ENCODE data around the gene GYG2.
"Not testable (repeated sequence)": the region's sequence is repeated elsewhere in the genome, so short reads cannot be mapped to it uniquely, and the experiment has no call there.

GYG2 gene

DNA sequence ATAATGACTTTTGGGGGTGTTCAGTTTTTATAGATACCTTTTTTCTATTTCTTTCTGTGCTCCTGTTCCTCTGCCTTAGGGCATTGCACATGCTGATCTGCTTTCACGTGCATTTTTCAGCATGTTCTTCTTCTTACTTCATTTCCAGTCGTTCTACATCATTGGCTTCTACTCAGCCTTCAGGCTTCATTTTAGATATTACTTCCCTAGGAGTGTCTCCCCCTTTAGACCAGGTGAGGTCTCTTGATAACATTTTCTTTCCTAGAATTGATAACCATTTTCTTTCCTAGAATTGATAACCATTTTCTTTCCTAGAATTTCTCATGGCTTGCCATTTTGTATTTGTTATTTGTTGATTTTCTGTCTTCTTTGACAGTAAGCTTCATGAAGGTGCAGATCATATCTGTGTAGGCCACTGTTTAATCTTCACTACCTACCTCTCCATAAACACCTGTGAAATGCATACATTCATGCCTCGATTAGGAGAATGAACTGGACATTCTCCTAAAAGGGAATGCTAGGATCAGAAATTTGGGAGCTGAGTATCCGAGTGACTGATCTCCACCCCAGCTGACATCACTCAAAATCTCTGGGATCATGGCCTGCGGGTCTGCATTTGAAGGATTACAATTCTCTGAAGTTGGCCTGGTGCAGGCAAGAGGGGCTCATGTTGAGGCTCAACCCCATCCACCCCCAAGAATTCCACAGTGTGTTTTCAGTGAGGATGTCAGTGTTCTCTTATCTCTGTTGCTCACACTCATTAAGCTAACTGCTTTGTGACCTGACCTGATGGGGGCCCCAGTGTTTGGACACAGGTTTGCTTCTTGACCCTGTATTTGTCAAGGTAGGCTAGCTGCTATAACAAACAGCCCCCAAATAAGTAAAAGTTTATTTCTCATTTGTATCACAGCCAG is 45.7 kb downstream of the GYG2 start:
- DNase-seq = no peak

DNA sequence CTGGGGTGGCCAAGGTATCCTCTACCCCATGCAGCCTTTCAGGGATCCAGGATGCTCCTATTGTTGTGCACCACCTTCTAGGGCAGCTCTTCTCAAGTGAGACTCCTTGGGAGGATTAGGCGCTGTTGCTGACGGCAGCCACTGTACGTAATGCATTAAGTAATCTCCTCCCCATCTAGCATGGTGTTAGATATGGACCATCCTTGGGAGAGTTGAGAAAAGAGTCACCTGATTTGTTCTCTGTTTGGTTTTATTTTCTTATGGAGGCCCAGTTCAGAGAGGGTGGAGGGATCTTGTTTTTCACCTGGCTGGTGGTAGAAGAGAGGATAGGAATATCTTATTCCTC is 46.4 kb downstream of the GYG2 start:
- no peak for DNase-seq

DNA sequence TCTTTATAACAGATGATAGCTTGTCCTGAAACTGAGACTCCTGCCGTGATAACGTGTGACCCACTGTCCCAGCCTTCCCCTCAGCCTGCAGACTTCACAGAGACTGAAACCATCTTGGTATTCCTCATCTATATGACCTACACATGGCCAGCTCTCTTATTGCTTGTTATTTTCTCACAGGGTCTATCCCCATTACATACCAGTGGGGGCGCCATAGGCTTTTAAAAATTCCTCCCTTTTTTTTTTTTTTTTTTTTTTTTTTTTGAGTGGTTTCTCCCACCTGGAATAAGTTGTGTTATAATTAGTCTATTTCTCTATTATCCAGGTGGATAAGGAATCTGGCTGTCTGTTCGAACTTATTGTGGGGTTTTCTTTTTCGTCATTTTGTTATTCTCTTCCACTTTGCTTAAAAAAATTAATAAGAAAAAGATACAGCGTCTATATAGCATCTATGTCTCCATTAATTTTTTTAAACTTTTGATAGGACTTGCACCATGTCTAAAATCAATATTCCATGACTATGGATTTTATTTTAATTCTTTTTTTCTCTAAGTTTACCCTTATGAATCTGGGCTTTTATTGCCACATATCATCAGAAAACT is 47.2 kb downstream of the GYG2 start:
- DNase-seq = peak in 1 of 2 experiments; percentile 2

DNA sequence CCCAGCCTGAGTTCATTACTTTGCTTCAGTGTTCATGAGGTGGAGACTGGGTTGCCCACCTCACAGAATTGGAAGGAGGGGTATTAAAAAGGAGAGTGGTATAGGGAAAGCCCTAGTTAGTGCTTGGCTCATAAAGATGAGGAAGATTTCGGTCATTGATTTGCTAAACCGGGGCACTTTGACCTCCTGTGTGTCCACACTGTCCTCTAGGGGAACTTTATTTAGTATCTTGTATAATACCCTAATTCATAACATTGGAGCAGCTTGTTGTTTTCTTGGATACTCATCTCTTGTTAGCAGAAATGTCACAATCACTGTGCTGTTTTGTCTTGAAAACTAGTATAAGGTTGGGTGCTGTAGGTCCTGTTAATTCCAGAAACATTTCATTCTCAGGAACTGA is 49.8 kb downstream of the GYG2 start:
- no peak for DNase-seq

DNA sequence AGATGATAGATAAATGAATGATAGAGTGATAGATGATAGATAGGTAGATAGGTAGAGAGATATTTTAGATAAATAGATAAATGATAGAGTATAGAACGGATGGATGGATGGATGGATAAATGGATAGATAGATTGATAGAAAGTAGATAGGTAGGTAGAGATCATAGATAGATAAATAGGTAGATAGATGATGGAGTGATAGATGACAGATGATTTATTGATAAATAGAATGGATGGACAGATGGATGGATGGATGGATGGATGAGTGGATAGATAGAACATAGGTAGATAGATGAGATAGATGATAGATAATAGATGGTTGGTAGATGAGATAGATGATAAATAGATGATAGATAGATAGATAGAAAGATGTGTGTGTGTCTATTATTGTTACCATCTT is 50.9 kb downstream of the GYG2 start:
- DNase-seq = no peak

DNA sequence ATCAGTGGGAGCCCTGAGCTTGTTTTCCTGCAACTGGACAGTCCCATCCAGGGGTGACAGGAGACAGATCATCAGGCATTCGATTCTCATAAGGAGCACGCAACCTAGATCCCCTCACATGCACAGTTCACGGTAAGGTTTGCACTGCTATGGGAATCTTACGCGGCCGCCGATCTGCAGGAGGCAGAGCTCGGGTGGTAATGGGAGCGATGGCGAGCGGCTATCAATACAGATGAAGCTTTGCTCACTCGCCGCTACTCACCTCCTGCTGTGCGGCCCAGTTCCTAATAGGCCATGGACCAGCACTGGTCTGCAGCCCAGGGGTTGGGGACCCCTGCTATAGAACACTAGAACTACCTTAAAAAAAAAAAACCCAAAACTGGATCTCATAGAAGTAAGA is 55.0 kb downstream of the GYG2 start:
- no peak for DNase-seq

DNA sequence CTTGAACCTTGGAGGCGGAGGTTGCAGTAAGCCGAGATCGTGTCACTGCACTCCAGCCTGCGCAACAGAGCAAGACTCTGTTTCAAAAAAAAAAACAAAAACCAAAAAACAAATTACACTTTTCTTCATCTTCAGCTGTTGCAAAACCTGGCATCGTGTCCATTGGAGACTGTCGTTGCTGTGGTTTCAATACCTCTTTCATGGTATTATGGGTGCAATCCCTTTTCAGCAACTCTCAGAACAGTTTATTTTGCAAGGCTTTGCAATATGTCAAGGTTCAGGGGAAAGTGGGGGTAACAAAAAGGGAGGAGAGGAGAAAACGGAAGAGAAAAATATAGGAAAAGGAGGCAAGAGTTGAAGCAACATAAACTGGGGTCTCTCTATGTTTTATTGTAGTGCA is 59.6 kb downstream of the GYG2 start:
- DNase-seq = no peak

DNA sequence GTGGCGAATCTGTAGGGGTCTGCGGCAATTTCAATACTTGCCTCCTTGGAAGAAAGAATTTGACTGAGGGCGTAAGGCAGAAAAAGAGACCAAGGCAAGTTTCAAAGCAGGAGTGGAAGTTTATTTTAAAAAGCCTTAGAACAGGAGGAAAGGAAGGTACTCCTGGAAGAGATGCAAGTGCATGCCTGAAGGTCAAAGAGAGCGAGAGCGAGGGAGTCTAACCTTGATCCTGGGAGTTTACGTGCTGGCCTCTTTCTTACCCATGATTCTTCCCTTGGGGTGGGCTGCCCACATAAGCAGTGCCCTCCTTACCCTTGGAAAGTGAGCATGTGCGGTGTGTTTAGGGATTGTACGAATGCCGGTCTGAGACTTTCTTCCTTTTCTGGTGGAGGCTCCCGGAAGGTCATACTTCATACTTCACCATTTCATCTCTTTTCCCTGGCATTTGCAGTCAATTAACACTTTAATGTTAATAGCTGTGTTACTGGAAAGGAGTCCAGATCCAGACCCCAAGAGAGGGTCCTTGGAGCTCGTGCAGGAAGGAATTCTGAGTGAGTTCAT is 60.4 kb downstream of the GYG2 start:
- DNase-seq = no peak

DNA sequence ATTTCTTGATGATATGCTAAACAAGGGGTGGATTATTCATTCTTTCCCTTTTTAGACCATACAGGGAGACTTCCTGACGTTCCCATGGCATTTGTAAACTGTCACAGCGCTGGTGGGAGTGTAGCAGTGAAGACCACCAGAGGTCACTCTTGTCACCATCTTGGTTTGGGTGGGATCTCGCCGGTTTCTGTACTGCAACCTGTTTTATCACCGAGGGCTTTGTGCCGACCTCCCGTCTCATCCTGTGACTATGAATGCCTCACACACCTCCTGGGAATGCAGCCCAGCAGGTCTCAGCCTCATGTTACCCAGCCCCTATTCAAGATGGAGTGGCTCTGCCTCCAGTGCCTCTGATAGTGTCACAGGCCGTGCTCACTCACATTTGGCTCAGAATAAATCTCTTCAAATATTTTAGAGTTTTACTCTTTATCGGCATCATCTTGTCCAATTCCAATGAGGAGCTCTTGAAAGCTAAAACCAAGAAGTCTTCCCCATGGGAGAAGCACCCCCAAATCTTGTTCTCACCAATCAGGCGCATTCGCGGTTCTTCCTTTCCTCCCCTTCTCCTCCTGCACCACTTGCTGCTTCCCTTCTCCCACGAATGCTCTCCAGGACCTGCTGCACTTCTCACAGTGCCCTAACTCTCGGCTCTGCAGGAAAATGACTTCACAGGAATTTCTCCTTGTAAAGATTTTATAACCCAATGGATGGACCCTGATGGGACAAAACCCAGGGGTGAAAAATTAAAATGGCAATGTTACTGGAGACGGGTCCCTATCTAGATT is 61.2 kb downstream of the GYG2 start:
- not testable (repeated sequence) for DNase-seq

DNA sequence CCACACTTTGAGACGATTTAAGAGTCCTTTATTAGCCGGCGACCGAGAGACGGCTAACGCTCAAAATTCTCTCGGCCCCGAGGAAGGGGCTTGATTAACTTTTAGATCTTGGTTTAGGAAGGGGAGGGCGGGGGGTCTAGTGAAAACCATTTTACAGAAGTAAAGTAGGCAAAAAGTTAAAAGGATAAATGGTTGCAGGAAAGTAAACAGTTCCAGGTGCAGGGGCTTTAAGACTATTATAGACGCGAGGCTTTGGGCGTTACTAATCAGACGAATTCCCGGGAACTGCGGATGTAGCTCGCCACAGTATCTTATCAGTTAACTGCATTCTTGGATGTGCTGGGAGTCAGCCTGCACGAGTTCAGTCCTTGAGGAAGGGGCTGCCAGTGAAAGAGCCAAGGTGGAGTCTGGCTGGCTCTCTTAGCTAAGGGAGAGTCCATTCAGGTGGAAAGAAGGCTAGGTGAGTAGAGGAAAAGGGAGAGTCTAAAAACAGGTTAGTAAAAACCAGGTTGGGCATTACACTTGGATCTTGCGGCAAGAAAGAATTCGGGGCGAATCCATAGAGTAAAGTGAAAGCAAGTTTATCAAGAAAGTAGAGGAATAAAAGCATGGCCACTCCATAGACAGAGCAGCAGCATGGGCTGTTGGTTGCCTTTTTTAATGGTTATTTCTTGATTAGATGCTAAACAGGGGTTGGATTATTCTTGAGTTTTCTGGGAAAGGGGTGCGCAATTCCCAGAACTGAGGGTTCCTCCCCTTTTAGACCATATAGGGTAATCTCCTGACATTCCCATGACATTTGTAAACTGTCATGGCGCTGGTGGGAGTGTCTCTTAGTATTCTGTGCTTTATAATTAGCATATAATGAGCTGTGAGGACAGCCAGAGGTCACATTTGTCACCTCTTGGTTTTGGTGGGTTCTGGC is 62.1 kb downstream of the GYG2 start:
- DNase-seq = not testable (repeated sequence)

DNA sequence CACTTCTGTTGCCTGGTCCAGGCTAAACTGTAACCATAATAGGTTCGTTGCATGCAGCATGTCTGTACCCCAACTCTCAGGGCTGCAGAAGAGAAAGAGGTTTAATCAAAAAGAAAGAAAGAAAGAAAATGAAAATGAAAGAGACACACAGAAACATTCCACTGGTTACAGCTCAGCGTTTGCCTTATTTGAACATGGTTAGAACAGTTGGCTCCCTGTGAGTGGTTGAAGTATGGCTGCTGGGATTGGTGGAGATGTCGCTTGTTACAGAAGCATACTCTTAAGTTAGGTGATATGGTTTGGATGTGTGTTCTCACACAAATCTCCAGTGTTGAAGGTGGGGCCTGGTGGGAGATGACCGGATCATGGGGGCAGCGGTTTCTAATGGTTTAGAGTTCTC is 64.1 kb downstream of the GYG2 start:
- no peak for DNase-seq

DNA sequence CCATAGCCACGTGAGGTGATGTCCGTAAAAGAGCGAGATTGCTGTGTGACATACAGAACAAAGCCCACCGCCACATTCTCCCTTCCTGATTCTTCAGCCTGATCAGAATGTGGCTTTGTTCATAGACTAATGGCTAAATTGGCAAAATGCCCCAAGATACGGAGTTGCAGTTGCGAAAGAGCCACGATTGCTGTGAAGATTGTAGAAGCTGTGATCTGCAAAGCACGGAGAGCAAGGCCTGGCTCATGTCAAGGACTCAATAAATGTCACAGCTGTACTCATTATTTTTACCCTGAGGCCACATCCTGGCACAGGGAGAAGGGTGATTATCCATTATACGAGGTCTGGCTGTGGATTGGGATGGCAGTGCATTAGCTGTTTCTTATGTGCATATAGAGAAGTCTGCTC is 66.2 kb downstream of the GYG2 start:
- no peak for DNase-seq

DNA sequence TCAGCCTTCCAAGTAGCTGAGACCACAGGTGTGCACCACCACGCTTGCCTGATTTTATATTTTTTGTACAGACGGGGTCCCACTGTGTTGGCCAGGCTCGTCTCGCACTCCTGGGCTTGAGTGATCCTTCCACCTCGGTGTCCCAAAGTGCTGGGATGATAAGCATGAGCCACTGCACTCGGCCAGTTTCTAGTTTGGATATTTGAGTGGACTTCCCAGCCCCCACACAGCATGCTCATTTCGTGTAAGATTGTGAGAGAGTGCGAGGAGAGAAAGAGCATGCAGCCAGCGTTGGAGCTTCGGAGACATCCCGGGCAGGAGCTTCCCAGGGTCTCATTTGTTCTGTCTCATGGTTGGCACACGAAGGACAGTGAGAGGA is 68.6 kb downstream of the GYG2 start:
- no peak for DNase-seq

DNA sequence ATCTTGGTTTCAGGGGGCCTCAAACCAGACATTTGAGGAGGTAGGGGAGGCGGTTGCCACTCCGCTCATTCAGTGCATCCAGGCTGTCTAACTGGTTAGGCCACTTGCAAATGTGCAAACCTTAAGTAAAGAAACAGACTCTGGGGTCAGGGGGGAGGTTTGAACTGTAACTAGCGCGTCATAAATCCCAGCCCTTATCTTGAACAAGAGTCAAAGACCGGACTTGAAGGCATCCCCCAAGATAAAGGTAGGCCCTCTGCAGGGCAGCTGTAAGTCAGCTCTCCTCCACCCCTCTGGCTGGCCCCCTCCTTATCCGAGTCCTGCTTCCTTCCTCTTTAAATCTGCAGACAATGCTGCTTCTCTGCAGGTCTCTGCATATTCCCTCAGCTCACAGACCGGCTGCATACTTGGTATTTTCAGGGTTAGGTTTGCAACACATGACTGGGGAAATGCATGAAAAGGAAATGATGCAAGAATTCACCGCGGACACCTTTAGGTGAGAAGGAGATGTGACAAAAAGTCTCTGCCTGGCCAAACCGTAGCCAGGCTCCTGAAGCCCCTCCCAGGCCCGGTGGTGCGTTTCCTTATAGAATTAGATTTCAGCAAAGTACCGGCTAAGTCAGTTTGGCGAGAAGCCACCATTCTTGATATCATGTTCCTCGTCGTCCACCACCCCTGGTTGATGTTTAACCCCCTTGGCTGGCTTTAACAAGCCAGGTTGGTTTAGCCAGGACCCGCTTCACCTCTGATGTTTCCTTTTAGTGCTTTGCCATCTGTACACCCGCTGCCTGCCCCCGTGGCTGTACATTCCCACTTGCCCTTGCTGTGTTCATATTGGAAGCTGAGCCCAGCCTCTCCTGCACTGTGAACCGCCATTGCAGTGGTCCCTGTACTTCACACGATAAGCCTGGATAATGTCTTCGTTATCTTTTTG is 69.2 kb downstream of the GYG2 start:
- not testable (repeated sequence) for DNase-seq

DNA sequence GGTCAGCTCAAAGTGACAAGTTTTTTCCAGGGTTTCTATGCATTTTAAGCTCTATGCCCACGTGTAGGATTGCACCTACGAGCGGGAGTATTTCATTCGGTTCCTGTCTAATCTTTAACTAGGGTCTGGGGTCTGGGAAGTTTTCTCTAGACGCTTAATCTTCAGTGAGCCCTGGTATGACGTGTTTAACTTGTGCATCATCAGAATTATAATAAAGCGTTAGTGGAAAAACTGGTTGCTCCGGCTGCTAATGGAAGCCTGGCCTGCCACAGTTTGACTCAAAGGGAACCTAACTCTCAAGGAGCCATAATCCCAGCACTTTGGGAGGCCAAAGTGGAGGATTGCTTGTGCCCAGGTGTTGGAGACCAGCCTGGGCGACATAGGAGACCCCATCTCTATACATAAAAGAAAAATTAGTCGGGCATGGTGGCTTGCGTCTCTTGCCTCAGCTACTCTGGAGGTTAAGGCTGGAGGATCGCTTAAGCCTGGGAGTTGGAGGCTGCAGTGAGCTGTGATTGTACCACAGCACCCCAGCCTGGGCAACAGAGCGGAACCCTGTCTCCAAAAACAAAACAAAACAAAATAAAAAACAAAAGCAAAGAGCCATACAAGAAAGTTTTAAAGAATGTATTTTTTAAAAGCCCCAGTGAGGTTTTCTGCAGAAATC is 70.2 kb downstream of the GYG2 start:
- DNase-seq = no peak

DNA sequence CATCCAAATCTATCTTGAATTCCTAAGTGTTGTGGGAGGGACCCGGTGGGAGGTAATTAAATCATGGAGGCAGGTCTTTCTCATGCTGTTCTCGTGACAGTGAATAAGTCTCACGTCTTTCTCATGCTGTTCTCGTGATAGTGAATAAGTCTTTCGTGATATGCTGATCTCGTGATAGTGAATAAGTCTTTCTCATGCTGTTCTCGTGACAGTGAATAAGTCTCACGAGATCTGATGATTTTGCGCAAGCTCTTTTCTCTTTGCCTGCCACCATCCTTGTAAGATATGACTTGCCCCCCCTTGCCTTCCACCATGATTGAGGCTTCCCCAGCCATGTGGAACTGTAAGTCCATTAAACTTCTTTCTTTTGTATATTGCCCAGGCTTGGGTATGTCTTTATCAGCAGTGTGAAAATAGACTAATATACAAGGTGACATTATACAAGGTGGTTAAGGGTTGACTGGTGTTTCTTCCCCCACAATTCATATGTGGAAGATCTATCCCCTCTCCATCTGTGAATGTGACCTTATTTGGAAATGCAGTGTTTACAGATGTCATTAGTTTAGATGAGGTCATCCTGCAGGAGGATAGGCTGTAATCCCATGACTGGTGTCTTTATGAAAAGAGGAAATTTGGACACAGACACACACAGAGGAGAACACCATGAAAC is 72.8 kb downstream of the GYG2 start:
- no peak for DNase-seq

DNA sequence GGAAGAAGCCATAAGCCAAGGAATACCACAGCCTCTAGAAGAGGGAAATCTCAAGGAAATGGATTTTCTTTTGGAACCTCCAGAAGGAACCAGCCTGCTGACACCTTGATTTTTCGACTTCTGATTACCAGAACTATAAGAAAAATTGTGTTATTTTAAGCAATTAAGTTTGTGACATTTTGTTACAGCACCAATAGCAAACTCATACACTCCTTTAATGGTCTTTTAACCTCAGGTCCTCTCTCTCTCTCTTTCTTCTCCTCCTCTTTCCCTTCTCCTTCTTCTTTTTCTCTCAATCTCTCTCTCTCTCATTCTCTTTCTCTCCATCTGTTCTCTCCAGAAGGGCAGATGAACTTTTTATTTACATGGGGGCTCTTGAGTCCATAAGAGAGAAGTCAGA is 74.1 kb downstream of the GYG2 start:
- DNase-seq = no peak

DNA sequence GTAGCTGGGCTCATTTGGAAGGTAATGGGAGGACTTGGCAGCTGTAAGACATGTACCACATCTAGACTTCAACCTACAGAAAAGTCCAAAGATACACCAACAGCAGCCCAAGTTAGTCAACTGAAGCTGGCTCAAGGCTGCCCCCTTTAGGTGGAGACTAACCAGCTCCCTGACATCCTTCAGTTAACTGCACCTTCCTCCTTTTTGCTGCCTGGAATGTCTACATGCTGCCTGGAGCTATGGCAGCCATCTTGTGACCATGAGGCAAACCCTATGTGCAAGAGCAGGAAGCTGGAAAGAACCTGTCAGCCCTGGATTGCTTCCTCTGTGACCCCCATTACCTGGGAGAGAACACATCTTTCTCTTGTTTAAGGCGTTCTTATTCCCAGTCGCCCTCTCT is 74.6 kb downstream of the GYG2 start:
- DNase-seq = no peak

DNA sequence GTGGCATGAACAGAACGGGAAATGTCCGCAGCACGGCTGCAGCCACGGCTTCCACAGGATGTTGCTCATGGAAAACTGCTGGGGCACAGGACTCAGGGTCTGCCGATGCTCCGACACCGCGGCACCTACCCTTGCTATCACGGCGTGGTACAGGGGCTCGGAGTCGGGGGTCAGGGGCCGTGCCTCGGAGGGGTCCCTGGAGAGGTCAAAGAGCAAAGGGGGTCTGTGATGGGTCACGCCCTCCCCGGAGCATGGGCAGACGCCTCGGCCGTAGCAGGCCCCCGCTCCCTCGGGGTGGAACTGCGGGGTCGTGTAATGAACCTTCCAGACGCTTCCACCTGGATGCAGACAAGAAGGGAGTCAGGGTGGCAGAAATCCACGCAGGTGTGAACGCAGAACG is 78.6 kb downstream of the GYG2 start:
- no peak for DNase-seq

DNA sequence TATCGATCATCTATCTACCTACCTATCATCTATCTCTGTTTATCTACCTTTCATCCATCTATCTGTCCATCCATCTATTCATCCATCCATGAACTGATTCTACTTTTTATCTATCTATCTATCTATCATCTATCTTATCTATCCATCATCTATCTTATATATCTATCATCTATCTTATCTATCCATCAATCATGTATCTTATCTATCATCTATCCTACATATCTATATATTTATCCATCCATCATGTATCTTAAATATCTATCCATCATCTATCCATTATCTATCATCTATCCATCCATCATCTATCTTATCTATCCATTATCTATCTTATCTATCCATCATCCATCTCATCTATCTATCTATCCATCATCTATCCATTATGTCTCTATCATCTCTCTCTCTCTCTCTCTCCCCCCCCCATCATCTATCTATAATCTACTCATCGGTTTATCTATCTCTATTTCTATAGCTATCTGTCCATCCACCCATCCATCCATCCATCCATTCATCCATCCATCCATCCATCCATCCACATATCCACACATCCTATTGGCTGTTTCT is 79.5 kb downstream of the GYG2 start:
- DNase-seq = no peak
